SW480 (cell line): ENCODE results near the gene CHMP1A.

Source experiments
- DNase-seq: peaks from one replicate; pipeline ENCODE4 v3.0.0-alpha.2; 2016; ENCODE audit warnings: low spot score

The CHMP1A gene

DNA sequence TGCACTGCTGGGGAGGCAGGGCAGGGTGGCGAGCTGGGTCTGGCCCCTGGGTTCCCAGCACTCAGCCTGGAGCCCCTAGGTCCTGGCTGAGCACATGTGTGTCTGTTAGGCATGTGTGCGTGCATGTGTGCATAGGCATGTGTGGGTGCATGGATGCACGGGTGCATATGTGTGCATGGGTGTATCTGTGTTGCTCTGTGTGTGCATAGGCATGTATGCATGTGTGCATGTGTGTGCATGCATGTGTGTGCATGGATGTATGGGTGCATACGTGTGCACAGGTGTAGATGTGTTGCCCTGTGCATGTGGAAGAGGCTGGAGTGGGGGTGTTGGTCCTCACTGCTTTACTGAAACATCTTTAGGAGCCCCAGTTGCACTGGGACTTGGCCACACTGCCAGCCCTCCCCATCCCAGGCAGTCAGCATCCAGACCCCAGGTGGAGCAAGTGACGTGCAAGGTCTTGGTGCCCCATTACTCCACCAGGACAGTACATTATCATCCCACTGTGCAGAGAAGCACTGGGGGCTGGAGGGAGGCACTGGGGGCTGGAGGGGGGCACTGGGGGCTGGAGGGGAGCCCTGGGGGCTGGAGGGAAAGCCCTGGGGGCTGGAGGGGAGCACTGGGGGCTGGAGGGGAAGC is 54.4 kb downstream of the CHMP1A start:
- DNase-seq = no peak

DNA sequence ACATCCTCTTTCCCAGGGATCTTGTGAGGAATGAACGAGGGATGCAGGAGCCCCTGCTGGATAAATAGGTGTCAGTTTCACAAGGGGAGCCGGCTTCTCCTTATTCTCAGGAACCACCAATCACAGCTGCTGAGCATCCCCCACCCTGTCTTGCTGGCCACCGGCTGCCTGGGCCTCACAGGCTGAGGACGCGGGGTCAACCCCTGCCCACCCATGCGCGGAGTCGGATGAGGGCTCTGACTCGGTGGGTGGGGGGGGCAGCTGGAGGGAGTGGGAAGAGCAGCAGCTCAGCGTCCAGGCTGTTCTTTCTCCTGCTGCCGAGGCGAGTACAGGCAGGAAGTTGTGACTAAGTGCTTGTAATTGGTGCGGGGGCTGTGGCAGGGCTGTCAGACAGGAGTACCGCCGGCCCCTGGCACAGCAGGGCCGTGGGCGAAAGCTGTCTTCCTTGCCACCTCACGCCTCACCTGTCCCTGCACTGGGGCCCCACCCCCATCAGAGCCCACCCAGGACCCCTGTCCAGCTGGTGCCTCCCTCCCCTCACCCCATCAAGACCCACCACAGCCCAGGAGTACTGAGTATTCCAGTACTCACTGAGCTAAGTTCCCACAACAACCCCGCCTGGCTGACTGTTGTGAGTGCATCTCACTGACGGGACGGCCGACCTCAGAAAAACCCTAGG is 55.1 kb downstream of the CHMP1A start:
- peak; percentile 82 for DNase-seq

DNA sequence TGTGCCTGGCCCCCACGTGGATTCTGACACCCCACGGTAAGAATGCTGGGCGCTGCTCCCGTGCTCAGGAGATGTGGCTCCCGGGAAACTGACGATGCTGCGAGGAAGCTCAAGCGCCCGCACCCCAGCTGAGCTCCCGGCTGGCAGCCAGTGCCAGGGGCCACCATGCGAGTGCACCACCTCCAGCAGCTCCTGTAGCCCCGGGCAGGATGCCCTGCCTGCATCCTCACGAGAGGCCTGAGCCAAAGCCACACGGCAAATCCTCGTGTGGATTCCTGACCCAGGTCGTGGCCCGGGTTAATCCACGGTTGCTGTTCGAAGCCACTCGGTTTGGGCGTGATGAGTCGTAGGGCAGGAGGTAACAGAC is 55.6 kb downstream of the CHMP1A start:
- no peak for DNase-seq

DNA sequence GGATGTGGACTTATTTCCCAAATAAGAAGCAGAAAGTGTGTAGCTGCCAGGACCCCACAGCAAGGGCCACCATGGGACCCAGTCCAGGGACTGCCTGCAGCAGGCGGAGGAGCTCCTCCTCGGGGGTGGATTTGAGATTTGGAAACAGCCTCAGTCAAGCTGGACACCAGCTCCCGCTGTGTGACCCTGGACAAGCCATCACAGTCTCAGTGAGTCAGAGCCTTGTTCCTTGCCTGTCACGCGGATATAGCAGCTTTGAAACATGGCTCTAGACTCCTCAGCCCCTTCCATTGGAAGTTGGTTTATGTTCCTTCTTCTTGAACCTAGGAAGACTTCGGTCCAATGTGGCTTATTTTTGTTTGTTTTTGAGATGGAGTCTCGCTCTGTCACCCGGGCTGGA is 56.6 kb downstream of the CHMP1A start:
- DNase-seq = no peak

DNA sequence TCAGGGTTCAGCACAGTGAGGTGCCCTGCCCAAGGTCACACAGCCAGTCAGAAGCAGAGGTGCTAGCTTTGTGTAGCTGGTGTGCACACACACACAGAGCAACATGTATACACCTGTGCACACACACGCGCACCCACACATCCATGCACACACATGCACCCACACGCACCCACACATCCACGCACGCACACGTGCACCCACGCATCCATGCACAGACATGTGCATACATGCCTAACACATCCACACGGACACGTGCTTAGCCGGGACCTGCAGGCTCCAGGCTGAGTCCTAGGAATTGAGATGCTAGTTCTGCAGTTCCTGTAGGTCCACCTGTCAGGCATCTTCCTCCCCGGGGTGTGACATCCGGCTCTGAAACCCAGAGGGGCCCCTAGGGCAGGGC is 57.1 kb downstream of the CHMP1A start:
- no peak for DNase-seq

DNA sequence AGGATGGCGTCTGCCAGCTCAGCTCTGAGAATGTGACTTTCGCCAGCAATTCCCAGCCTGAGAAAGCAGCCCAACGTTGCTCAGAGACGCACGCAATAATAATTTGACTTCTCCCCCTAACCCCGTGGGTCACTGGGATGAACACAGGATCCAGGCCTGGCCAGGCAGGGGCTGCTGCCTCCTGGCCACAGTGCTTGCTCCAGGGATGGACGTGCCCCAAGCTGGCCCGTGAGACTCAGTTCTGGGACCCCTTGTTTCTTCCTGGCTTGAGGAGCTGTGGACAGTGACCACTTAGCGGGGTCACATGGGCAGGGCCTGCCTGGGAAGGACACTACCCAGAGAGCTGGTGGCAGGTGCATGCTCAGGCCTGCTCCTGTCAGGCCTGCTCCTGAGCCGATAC is 57.6 kb downstream of the CHMP1A start:
- no peak for DNase-seq

DNA sequence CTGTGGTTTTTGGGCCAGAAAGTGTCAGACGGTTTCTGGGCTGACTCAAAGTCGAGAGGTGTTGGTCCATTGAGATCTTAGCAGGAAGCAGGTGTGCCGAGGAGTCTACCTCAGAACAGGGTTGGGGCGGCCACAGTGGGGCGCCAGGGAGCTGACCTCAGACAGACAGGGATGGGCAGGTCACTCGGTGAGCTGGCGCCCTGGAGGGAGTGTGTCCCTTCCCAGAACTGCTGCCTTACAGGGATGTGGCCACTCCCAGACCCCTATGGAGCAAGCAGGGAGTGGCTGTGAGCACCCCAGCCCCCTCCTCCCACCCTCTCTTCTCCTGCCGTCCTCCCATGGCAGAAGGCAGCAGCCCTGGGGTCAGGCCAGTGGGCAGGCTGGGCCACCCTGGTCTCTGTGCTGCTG is 58.1 kb downstream of the CHMP1A start:
- peak; percentile 69 for DNase-seq

DNA sequence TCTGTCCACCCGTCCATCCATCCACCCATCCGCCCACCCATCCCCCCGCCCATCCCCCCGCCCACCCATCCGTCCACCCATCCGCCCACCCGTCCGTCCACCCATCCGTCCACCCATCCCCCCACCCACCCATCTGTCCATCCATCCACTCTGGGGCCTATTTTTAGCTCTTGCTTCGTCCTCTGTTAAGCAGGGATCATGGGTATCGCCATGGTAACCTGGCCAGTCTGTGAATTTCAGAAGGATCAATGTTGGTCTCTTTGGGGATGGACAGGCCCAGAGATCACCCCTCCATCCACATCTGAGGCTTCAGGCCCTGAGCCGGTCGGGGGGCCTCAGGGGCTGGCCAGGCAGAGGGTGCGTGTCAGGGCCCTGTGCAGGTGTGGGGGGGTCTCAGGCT is 59.3 kb downstream of the CHMP1A start:
- DNase-seq = no peak

DNA sequence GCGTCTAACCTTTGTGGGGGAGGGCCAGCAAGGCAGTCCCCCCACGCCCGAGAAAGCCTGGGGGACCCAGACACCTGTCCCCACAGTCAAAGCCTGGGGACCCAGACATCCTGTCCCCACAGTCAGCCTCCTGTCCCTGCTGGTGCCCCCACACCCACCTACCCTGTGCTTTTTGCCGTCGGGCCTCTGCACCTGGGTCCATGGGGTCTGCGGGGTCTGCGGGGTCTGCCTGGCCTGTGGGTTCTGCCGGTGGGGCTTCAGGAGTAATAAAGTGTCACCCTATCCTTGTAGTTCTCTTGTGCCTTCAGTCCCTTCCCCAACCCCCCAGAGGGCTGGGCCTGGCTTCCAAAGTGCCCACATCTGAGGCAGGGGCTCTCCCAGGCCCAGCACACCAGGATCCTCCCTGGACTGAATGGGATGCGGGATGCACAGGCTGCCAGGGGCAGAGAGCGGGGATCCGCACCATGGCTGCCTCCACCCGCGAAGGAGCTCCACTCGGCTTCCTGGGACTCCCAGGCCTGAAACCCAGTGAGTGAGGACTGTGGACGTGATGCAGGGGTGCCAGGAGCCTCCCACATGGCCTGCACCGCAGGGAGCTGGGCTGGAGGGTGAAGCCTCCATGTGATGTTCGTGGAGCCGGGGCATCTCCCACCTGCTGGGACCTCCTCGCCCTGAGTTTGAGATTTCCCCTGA is 60.4 kb downstream of the CHMP1A start:
- no peak for DNase-seq

DNA sequence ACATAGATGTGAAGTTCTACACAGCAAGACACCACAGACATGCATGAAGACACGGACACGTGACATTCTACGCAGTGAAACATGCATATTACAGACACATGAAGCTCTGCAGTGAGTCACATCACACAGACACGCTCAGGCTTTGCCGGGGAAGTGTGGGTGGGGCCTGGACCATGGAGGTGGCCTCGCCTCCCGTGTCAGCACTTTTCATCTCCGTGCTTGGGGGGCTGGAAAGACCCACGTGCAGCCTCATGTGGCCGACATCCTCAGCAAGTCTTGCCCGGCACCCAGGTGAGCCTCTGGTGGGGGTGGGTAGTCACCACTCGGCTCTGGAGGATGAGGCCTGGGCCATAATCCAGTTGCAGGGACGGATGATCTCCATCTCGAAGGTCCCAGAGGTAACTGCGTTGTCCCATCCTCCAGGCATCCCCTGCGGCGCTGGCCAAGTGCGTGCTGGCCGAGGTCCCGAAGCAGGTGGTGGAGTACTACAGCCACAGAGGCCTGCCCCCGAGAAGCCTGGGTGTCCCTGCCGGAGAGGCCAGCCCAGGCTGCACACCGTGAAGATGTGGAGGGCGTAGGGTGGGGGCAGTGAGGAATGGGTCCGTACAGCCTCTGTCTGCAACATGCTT is 61.3 kb downstream of the CHMP1A start:
- DNase-seq = no peak

DNA sequence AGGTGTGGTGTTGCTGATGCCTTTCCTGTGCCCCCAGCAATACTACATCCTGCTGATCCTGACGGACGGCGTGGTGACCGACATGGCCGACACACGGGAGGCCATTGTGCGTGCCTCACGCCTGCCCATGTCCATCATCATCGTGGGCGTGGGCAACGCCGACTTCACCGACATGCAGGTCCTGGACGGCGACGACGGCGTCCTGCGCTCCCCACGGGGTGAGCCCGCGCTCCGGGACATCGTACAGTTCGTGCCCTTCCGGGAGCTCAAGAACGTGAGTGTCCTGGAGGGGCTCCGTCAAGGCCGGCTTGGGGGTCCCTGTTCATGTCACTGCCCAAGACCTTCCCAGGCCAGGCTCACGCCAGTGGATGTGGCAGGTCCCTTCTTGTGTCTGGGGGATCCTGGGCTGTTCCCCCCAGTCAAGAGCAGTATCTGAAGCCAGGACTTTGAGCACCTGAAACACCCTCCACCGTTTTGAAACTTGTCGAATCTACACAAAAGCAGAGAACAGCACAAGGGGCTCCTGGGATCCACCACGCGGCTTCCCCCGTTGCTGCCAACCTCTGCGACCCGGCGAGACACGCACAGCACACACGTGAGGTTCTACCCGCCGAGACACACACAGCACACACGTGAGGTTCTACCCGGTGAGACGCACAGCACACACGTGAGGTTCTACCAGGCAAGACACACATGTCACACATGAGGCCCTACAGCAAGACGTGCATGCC is 62.0 kb downstream of the CHMP1A start:
- no peak for DNase-seq
